Panc1 (cell line): ENCODE results near the gene FAM81A. TPM values are rescaled to one million over a fixed set of nuclear protein-coding genes. Genes with fewer than 3 reads are reported as not detected.

ENCODE experiments used
- ATAC-seq: fragments of 200-7000 bp; cut with Tn5 transposase; 2 replicates; pipeline ENCODE4 v1.9.1; 2020; ENCODE audit warnings: mild to moderate bottlenecking, moderate library complexity
- BruUV-seq: library from RNA; stranded (reverse); fragments of 400-500 nt; replicated peaks from 2 replicates; lab custom pipeline; 2021; lab: Mats Ljungman, UMichigan
- CTCF ChIA-PET: fragments of 300-600 bp; sonication (Branson Sonifier 250); formaldehyde crosslinking; loops from one replicate; lab custom pipeline; 2022; ENCODE audit warnings: antibody characterized with exemption; lab: Charles Lee
- POLR2A ChIA-PET: fragments of 300-600 bp; sonication (Branson Sonifier 250); formaldehyde crosslinking; loops from one replicate; lab custom pipeline; 2022; ENCODE audit warnings: antibody characterized with exemption; lab: Charles Lee
- DNase-seq: peaks from one replicate; pipeline ENCODE4 v3.0.0-alpha.2; 2010; ENCODE audit warnings: low read depth, low spot score
- H3K27ac ChIP-seq: 2 replicates; pipeline ENCODE4 v1.5.1; 2011; ENCODE audit warnings: mild to moderate bottlenecking, low read length, inconsistent platforms
- H3K27me3 ChIP-seq: fragments of 200-500 bp; sonication (Bioruptor generic); 2 replicates; pipeline ENCODE4 v1.6.0; 2014; ENCODE audit warnings: low read length, inconsistent platforms; ENCODE audit not compliant: control insufficient read depth, insufficient read depth
- H3K36me3 ChIP-seq: fragments of 200-500 bp; sonication (Bioruptor generic); 2 replicates; pipeline ENCODE4 v1.5.1; 2014; ENCODE audit warnings: inconsistent platforms, mild to moderate bottlenecking, low read length, moderate library complexity; ENCODE audit not compliant: control insufficient read depth, insufficient read depth
- H3K4me1 ChIP-seq: 2 replicates; pipeline ENCODE4 v1.5.1; 2011; ENCODE audit warnings: inconsistent platforms, mild to moderate bottlenecking, low read length, moderate library complexity; ENCODE audit not compliant: control insufficient read depth, insufficient read depth
- H3K4me3 ChIP-seq, 2 experiments: 2 replicates each; pipeline ENCODE4 v1.5.1; 2011 to 2012; ENCODE audit warnings: low read depth in 2 of 2, low read length in 2 of 2, mild to moderate bottlenecking in 2 of 2, inconsistent platforms in 1 of 2, moderate library complexity in 1 of 2
- H3K9me3 ChIP-seq: fragments of 200-500 bp; sonication (Bioruptor generic); 2 replicates; pipeline ENCODE4 v1.5.1; 2014; ENCODE audit warnings: low read depth, mild to moderate bottlenecking, inconsistent platforms, low read length, moderate library complexity; ENCODE audit not compliant: control insufficient read depth, insufficient read depth
- CTCF ChIP-seq: fragments of 450-650 bp; IDR thresholded peaks from 2 replicates; pipeline ENCODE4 v1.5.1; 2017; ENCODE audit warnings: mild to moderate bottlenecking
- POLR2AphosphoS5 ChIP-seq: IDR thresholded peaks from 2 replicates; pipeline ENCODE4 v1.6.1; 2012; ENCODE audit warnings: mild to moderate bottlenecking, low read depth, low read length, moderate library complexity
- SIN3A ChIP-seq: IDR thresholded peaks from 2 replicates; pipeline ENCODE4 v1.6.1; 2012; ENCODE audit warnings: low read depth, mild to moderate bottlenecking, low read length, moderate library complexity, borderline replicate concordance; ENCODE audit not compliant: insufficient read depth
- TCF7L2 ChIP-seq: IDR thresholded peaks from 2 replicates; pipeline ENCODE4 v1.6.1; 2011; ENCODE audit warnings: mild to moderate bottlenecking, low read depth, low read length, inconsistent platforms
- in situ Hi-C: cut with HindIII; loops from 2 replicates; pipeline ENCODE4 v1.10.0; 2016; ENCODE audit warnings: low sequenced_read_pairs, low pct_unique_long_range_greater_than_20kb
- intact Hi-C: fragments of 100-400 bp; cut with micrococcal nuclease; formaldehyde crosslinking; loops from one replicate; pipeline ENCODE4 v1.10.0; 2022; ENCODE audit not compliant: unreplicated experiment
- total RNA-seq: library from RNA; stranded (reverse); gene quantifications from one replicate; pipeline ENCODE4 v1.2.1, GENCODE V29; 2021; ENCODE audit not compliant: unreplicated experiment
- TF ChIP-seq, protein P1 (sequence below), 2 experiments: IDR thresholded peaks; 2 replicates each; pipeline ENCODE4 v1.6.1; 2011 to 2012; ENCODE audit warnings: low read depth in 2 of 2, control low read depth in 1 of 2, low read length in 1 of 2, mild to moderate bottlenecking in 1 of 2, moderate library complexity in 1 of 2; ENCODE audit not compliant: insufficient read depth in 1 of 2

FAM81A gene
- total RNA-seq, 1 experiment from 2014 or later, result 7.3 TPM

GRCh38 chr15:59521443-59521842, 83.5 kb downstream of the FAM81A start:
- ChIA-PET CTCF (no interaction called here), POLR2A (no interaction called here)
- TF ChIP-seq, protein P1, sequence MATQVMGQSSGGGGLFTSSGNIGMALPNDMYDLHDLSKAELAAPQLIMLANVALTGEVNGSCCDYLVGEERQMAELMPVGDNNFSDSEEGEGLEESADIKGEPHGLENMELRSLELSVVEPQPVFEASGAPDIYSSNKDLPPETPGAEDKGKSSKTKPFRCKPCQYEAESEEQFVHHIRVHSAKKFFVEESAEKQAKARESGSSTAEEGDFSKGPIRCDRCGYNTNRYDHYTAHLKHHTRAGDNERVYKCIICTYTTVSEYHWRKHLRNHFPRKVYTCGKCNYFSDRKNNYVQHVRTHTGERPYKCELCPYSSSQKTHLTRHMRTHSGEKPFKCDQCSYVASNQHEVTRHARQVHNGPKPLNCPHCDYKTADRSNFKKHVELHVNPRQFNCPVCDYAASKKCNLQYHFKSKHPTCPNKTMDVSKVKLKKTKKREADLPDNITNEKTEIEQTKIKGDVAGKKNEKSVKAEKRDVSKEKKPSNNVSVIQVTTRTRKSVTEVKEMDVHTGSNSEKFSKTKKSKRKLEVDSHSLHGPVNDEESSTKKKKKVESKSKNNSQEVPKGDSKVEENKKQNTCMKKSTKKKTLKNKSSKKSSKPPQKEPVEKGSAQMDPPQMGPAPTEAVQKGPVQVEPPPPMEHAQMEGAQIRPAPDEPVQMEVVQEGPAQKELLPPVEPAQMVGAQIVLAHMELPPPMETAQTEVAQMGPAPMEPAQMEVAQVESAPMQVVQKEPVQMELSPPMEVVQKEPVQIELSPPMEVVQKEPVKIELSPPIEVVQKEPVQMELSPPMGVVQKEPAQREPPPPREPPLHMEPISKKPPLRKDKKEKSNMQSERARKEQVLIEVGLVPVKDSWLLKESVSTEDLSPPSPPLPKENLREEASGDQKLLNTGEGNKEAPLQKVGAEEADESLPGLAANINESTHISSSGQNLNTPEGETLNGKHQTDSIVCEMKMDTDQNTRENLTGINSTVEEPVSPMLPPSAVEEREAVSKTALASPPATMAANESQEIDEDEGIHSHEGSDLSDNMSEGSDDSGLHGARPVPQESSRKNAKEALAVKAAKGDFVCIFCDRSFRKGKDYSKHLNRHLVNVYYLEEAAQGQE (IDR thresholded peaks at IDR 0.05; ENCODE audit: insufficient read depth in 1 of 2, low read depth in 2 of 2, low read length in 1 of 2), result no peak
- TF ChIP-seq POLR2AphosphoS5 (no peak), TCF7L2 (no peak), CTCF (no peak), SIN3A (no peak)
- Histone ChIP-seq H3K9me3 (no peaks in the 10 kb centered on the region), H3K36me3 (no peaks in the 10 kb centered on the region), H3K27me3 (no peaks in the 10 kb centered on the region), H3K4me1 (no peaks in the 10 kb centered on the region), H3K4me3 (no peak overlapping the region), H3K27ac (no peak overlapping the region)
- ATAC-seq, result no peak
- in situ Hi-C loops, result no loop called here
- intact Hi-C loops, result no loop called here
- DNase-seq, result no peak
- no TSS peak for BruUV-seq

- CTCF ChIA-PET, result no interaction called here
- Histone ChIP-seq H3K27ac (no peak overlapping the region), H3K4me3 (no peak overlapping the region), H3K27me3 (no peaks in the 10 kb centered on the region), H3K4me1 (no peaks in the 10 kb centered on the region), H3K36me3 (no peaks in the 10 kb centered on the region), H3K9me3 (no peaks in the 10 kb centered on the region)
- POLR2A ChIA-PET, result no interaction called here
- intact Hi-C loops, result no loop called here
- TF ChIP-seq TCF7L2 (no peak), CTCF (no peak), POLR2AphosphoS5 (no peak), SIN3A (no peak)
- TF ChIP-seq, protein P1 (IDR thresholded peaks at IDR 0.05; ENCODE audit: insufficient read depth in 1 of 2, low read depth in 2 of 2, low read length in 1 of 2), result no peak
- ATAC-seq (no peak), DNase-seq (no peak)
- BruUV-seq, result no TSS peak
- in situ Hi-C loops, result no loop called here
Measured at GRCh38 chr15:59522988-59523461, 85.0 kb downstream of the FAM81A start.
